Measurements from ENCODE around the gene HS6ST1. TPM values are rescaled to one million over a fixed set of nuclear protein-coding genes. Genes with fewer than 3 reads are reported as not detected.

HS6ST1 gene
- total and polyA plus RNA-seq, 4 donors: 17.9 to 31.9 (median 25.4) TPM

DNA sequence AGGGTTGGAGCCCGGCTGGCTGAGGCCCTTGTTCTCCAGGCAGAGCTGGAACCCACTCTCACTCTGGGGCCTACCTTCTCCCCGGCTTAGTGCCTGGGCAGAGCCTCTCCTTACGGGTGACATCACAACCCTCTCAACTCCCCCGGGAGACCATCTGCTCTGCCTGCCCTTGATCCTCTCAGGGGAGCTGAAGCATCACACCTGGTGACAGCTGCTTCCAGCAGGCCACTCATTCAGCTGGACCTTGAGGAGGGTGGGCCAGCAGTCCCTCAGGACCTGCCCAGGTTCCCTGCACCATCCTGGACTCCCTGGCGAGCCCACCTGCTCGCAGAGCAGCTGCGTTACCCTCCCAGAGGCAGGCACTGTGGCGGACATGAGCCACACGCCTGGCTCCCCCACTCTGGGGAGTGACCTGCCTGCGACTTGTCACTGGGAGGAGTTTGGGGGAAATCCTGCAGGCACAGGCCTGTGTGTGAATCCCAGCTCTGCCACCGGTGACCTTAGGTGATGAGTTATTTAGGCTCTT is 13.1 kb downstream of the HS6ST1 start:
- Histone ChIP-seq H3K9me3 (ENCODE audit: control insufficient read depth in 4 of 4, low read length in 3 of 4) (no peaks in the 10 kb centered on the region), H3K4me3 (ENCODE audit: low read depth in 1 of 3, low read length in 3 of 3) (no peak overlapping the region), H3K36me3 (ENCODE audit: control insufficient read depth in 4 of 4, insufficient read depth in 3 of 4, low read depth in 1 of 4, low read length in 3 of 4) (no peaks in the 10 kb centered on the region), H3K4me1 (ENCODE audit: control insufficient read depth in 4 of 4, insufficient read depth in 4 of 4, low read length in 3 of 4) (peaks cover 50 to 74% (median 66%) of the 10 kb centered on the region in 4 donors), H3K27me3 (ENCODE audit: control insufficient read depth in 4 of 4, insufficient read depth in 4 of 4, low read length in 3 of 4) (no peaks in the 10 kb centered on the region), H3K9ac (ENCODE audit: low read depth in 1 of 2, low read length in 2 of 2) (peak overlapping the region; percentile 10 to 34), H3K27ac (ENCODE audit: low read depth in 1 of 2, low read length in 2 of 2) (peak overlapping the region; percentile 81 to 85)
- no peak for DNase-seq (ENCODE audit: low spot score)
- 52% methylated on average over 11 of the region's 11 CpGs for WGBS
- TF ChIP-seq RAD21 (IDR thresholded peaks at IDR 0.05) (no peak), YY1 (IDR thresholded peaks at IDR 0.05) (no peak)

- Histone ChIP-seq H3K36me3 (ENCODE audit: control insufficient read depth in 4 of 4, insufficient read depth in 3 of 4, low read depth in 1 of 4, low read length in 3 of 4) (no peaks in the 10 kb centered on the region), H3K9ac (ENCODE audit: low read depth in 1 of 2, low read length in 2 of 2) (peak overlapping the region in 1 of 2 donors; percentile 34), H3K9me3 (ENCODE audit: control insufficient read depth in 4 of 4, low read length in 3 of 4) (no peaks in the 10 kb centered on the region), H3K4me1 (ENCODE audit: control insufficient read depth in 4 of 4, insufficient read depth in 4 of 4, low read length in 3 of 4) (peaks cover 50 to 74% (median 60%) of the 10 kb centered on the region in 4 donors), H3K27ac (ENCODE audit: low read depth in 1 of 2, low read length in 2 of 2) (peak overlapping the region; percentile 81 to 85), H3K27me3 (ENCODE audit: control insufficient read depth in 4 of 4, insufficient read depth in 4 of 4, low read length in 3 of 4) (no peaks in the 10 kb centered on the region), H3K4me3 (ENCODE audit: low read depth in 1 of 3, low read length in 3 of 3) (no peak overlapping the region)
- TF ChIP-seq ZBTB33 (IDR thresholded peaks at IDR 0.05): peak; percentile 20
- TF ChIP-seq FOXA2 (IDR thresholded peaks at IDR 0.05): no peak
- peak; percentile 47 to 58 for TF ChIP-seq HNF4A (conservative IDR thresholded peaks at IDR 0.05)
- TF ChIP-seq EGR1 (IDR thresholded peaks at IDR 0.05; ENCODE audit: low read depth in 2 of 2): peak in 1 of 2 donors; percentile 44
- TF ChIP-seq MAX (IDR thresholded peaks at IDR 0.05): peak; percentile 63
- TF ChIP-seq JUND (IDR thresholded peaks at IDR 0.05): peak; percentile 39 to 66
- TF ChIP-seq, protein P1, sequence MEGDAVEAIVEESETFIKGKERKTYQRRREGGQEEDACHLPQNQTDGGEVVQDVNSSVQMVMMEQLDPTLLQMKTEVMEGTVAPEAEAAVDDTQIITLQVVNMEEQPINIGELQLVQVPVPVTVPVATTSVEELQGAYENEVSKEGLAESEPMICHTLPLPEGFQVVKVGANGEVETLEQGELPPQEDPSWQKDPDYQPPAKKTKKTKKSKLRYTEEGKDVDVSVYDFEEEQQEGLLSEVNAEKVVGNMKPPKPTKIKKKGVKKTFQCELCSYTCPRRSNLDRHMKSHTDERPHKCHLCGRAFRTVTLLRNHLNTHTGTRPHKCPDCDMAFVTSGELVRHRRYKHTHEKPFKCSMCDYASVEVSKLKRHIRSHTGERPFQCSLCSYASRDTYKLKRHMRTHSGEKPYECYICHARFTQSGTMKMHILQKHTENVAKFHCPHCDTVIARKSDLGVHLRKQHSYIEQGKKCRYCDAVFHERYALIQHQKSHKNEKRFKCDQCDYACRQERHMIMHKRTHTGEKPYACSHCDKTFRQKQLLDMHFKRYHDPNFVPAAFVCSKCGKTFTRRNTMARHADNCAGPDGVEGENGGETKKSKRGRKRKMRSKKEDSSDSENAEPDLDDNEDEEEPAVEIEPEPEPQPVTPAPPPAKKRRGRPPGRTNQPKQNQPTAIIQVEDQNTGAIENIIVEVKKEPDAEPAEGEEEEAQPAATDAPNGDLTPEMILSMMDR (IDR thresholded peaks at IDR 0.05; ENCODE audit: low read depth, low read length, missing input control): no peak
- peak; percentile 94 to 96 for TF ChIP-seq RXRA (IDR thresholded peaks at IDR 0.05)
- TF ChIP-seq YY1 (IDR thresholded peaks at IDR 0.05): peak; percentile 89
- TF ChIP-seq, protein P2, sequence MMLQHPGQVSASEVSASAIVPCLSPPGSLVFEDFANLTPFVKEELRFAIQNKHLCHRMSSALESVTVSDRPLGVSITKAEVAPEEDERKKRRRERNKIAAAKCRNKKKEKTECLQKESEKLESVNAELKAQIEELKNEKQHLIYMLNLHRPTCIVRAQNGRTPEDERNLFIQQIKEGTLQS (IDR thresholded peaks at IDR 0.05): no peak
- peak; percentile 84 for TF ChIP-seq SP1 (IDR thresholded peaks at IDR 0.05)
- TF ChIP-seq TAF1 (conservative IDR thresholded peaks at IDR 0.05): no peak
- TF ChIP-seq REST (IDR thresholded peaks at IDR 0.05): peak; percentile 32
- peak; percentile 35 for TF ChIP-seq FOXA1 (IDR thresholded peaks at IDR 0.05)
- no peak for TF ChIP-seq HNF4G (IDR thresholded peaks at IDR 0.05)
- TF ChIP-seq RAD21 (IDR thresholded peaks at IDR 0.05): peak; percentile 46 to 50
- peak; percentile 75 for TF ChIP-seq NR2F2 (IDR thresholded peaks at IDR 0.05)
- peak in 1 of 2 donors; percentile 15 for TF ChIP-seq GABPA (IDR thresholded peaks at IDR 0.05 in 1 of 2, conservative IDR thresholded peaks at IDR 0.05 in 1 of 2)
- peak; percentile 69 for DNase-seq (ENCODE audit: low spot score)
- 33% methylated on average over 11 of the region's 11 CpGs for WGBS
Observed at GRCh38 chr2:128304715-128305554, 13.7 kb downstream of the HS6ST1 start.
